Heart right ventricle (tissue), 16 donors: ENCODE results near the gene MYO1C. TPM values are rescaled to one million over a fixed set of nuclear protein-coding genes. Genes with fewer than 3 reads are reported as not detected.
"Not testable (repeated sequence)": the region's sequence is repeated elsewhere in the genome, so short reads cannot be mapped to it uniquely, and the experiment has no call there.

Source experiments
- ATAC-seq, 8 donors: fragments of 200-7000 bp; cut with Tn5 transposase; one replicate each; pipeline ENCODE4 v1.9.1; 2020; ENCODE audit warnings: mild to moderate bottlenecking in 8 of 8, moderate library complexity in 8 of 8, moderate number of reproducible peaks in 1 of 8
- DNase-seq, 2 donors: peaks; one replicate each; pipeline ENCODE4 v3.0.0-alpha.2; 2020
- H3K27ac ChIP-seq, 10 donors: fragments of 200-600 bp; sonication (generic) in 2 of 10; one replicate each; pipeline versions ENCODE4 v1.5.0 to v1.8.0; 2020 to 2022; ENCODE audit warnings: mild to moderate bottlenecking in 3 of 10
- H3K27me3 ChIP-seq, 7 donors: fragments of 200-600 bp; one replicate each; pipeline ENCODE4 v1.8.0; 2021 to 2022; ENCODE audit warnings: mild to moderate bottlenecking in 2 of 7
- H3K36me3 ChIP-seq, 9 donors: fragments of 200-600 bp; sonication (generic) in 1 of 9; one replicate each; pipeline versions ENCODE4 v1.5.0 to v1.8.0; 2020 to 2022; ENCODE audit warnings: mild to moderate bottlenecking in 2 of 9
- H3K4me1 ChIP-seq, 9 donors: fragments of 200-600 bp; sonication (generic) in 1 of 9; one replicate each; pipeline versions ENCODE4 v1.5.0 to v1.8.0; 2020 to 2022; ENCODE audit warnings: mild to moderate bottlenecking in 4 of 9
- H3K4me3 ChIP-seq, 10 donors: fragments of 200-600 bp; sonication (generic) in 2 of 10; one replicate each; pipeline versions ENCODE4 v1.5.0 to v1.8.0; 2020 to 2022; ENCODE audit warnings: mild to moderate bottlenecking in 7 of 10, moderate library complexity in 2 of 10
- H3K9me3 ChIP-seq, 11 donors: fragments of 200-600 bp in 10 of 11; sonication (generic) in 2 of 11; one replicate each; pipeline versions ENCODE4 v1.5.0 to v1.8.0; 2013 to 2022; ENCODE audit warnings: mild to moderate bottlenecking in 2 of 11, control low read depth in 1 of 11, moderate library complexity in 1 of 11
- CTCF ChIP-seq, 9 donors: fragments of 200-600 bp; sonication (generic) in 2 of 9; IDR thresholded peaks; one replicate each; pipeline versions ENCODE4 v1.5.0 to v1.8.0; 2021 to 2022; ENCODE audit warnings: antibody characterized with exemption in 9 of 9, mild to moderate bottlenecking in 5 of 9, moderate library complexity in 1 of 9
- WGBS, 2 donors: extraction: QIAGEN DNeasy Blood & Tissue Kit; methylation state at CpG; one replicate each; pipeline ENCODE4 v1.1.7; 2013; ENCODE audit warnings: inconsistent platforms in 1 of 2; 5-methylcytosine and 5-hydroxymethylcytosine counted together
- intact Hi-C, 10 donors: fragments of 100-400 bp; cut with DNase I; formaldehyde crosslinking; loops; one replicate each; pipeline versions ENCODE4 v1.11.1 to v1.14.2; 2022
- polyA plus RNA-seq, 2 donors: library from polyadenylated mRNA; stranded (reverse); fragments of 200-250 nt; gene quantifications; one replicate each; pipeline ENCODE4 v1.2.3, GENCODE V29; 2013
- total RNA-seq, 10 donors: library from RNA; stranded (reverse); fragmentation: NEBNext Ultra II Directional in 3 of 10; extraction: Animal tissue kit (Norgen Biotek cat#: 25700) in 3 of 10; gene quantifications; one replicate each; pipeline versions ENCODE4 v1.2.1 to v1.2.4, GENCODE V29; 2021 to 2023
- donor health status: Arrhythmogenic right ventricular cardiomyopathy.
- donor health status: ischemic (EF 13 %, LVEDD 7.1; RV severe dilation, severe dysfunction).
- donor health status: healthy with polysubstance abuse.
- donor health status: DM: no; HTN: yes; CAD: no.
- donor health status: DM: no; HTN: no; CAD: no.
- donor health status: ischemic (EF 25% LVEDD 6.9; RV normal size, moderate dysfunction).
- donor health status: ischemic (EF 25% LVEDD 5.7; RV mildly dilated, moderate dysfunction).
- donor health status: healthy.
- donor health status: DM: yes; HTN: yes; CAD: no.
- donor health status: Ischemic cardiomyopathy.
- donor health status: ischemic (EF 35%, LVEDD 5.7; RV mildly dilated, moderate dysfunction).
- donor health status: nonischemic (EF 11% LVEDD 7.7; RV severe dilation, severe dysfunction).
- donor health status: DM: yes; HTN: yes; CAD: no.
- donor health status: PGD.
- donor health status: ischemic (EF 29% LVEDD 5.4; RV normal size, mild dysfunction).
- donor health status: nonischemic (EF 23%, LVEDD 6.1; RV moderate dilation, normal function).

Gene MYO1C
- total and polyA plus RNA-seq, 12 donors: 101 to 229 (median 169) TPM

GRCh38 chr17:1446201-1446600, 46.3 kb downstream of the MYO1C start:
- WGBS, 2 donors: 90 to 91% methylated on average over 12 of the region's 12 CpGs
- intact Hi-C loops: loop anchor here in 1 of 10 donors (5.0 kb wide), 1 partner anchor 74 kb away; no protein-coding TSS in a partner anchor
- H3K27me3 ChIP-seq: no peaks in the 10 kb centered on the region
- H3K4me1 ChIP-seq: peaks cover 9 to 61% (median 53%) of the 10 kb centered on the region in 9 donors
- H3K9me3 ChIP-seq: no peaks in the 10 kb centered on the region
- no peak for TF ChIP-seq CTCF (IDR thresholded peaks at IDR 0.05)
- peaks cover 0 to 46% (median 0%) of the 10 kb centered on the region in 9 donors for H3K36me3 ChIP-seq
- DNase-seq (no peak), ATAC-seq (no peak)
- no peak overlapping the region for H3K4me3 ChIP-seq
- peak overlapping the region in 6 of 10 donors; percentile 9 to 87 (median 70) for H3K27ac ChIP-seq

- not testable (repeated sequence) for H3K4me3 ChIP-seq, ATAC-seq, DNase-seq, H3K9me3 ChIP-seq, H3K27me3 ChIP-seq
- Histone ChIP-seq H3K36me3 (peaks cover 0 to 46% (median 0%) of the 10 kb centered on the region in 9 donors), H3K27ac (peak overlapping the region in 2 of 10 donors; percentile 68 to 87), H3K4me1 (peaks cover 9 to 60% (median 51%) of the 10 kb centered on the region in 9 donors)
- intact Hi-C loops: loop anchor here in 1 of 10 donors (5.0 kb wide), 1 partner anchor 73 kb away; no protein-coding TSS in a partner anchor
- 84 to 92% methylated on average over 4 of the region's 4 CpGs for WGBS, 2 donors
Measured at GRCh38 chr17:1445695-1446094, 46.8 kb downstream of the MYO1C start.

- Histone ChIP-seq H3K36me3 (peaks cover 0 to 44% (median 0%) of the 10 kb centered on the region in 9 donors), H3K4me1 (peaks cover 4 to 51% (median 34%) of the 10 kb centered on the region in 9 donors)
- WGBS, 2 donors: 95 to 96% methylated on average over 6 of the region's 6 CpGs
- DNase-seq, intact Hi-C loops, H3K9me3 ChIP-seq, H3K4me3 ChIP-seq, ATAC-seq, H3K27ac ChIP-seq, H3K27me3 ChIP-seq: not testable (repeated sequence)
Measured at GRCh38 chr17:1442721-1443120, 49.8 kb downstream of the MYO1C start.

GRCh38 chr17:1442187-1442586, 50.3 kb downstream of the MYO1C start:
- Histone ChIP-seq H3K27ac (no peak overlapping the region), H3K4me3 (no peak overlapping the region), H3K9me3 (no peaks in the 10 kb centered on the region), H3K4me1 (peaks cover 0 to 50% (median 28%) of the 10 kb centered on the region in 9 donors), H3K27me3 (no peaks in the 10 kb centered on the region), H3K36me3 (peaks cover 0 to 48% (median 0%) of the 10 kb centered on the region in 9 donors)
- 96 to 97% methylated on average over 4 of the region's 4 CpGs for WGBS, 2 donors
- intact Hi-C loops: no loop called here
- ATAC-seq (no peak), DNase-seq (no peak)
- no peak for TF ChIP-seq CTCF (IDR thresholded peaks at IDR 0.05)

- intact Hi-C loops: no loop called here
- Histone ChIP-seq H3K4me3 (no peak overlapping the region), H3K4me1 (peaks cover 0 to 44% (median 22%) of the 10 kb centered on the region in 9 donors), H3K36me3 (peaks cover 0 to 60% (median 11%) of the 10 kb centered on the region in 9 donors), H3K9me3 (no peaks in the 10 kb centered on the region), H3K27ac (no peak overlapping the region), H3K27me3 (no peaks in the 10 kb centered on the region)
- no peak for ATAC-seq
- DNase-seq: no peak
- 94 to 97% methylated on average over 8 of the region's 8 CpGs for WGBS, 2 donors
- no peak for TF ChIP-seq CTCF (IDR thresholded peaks at IDR 0.05)
Measured at GRCh38 chr17:1440921-1441320, 51.6 kb downstream of the MYO1C start.
